Kidney epithelial cell (primary cell): Measurements from ENCODE around the gene SLC35F5. TPM values are rescaled to one million over a fixed set of nuclear protein-coding genes. Genes with fewer than 3 reads are reported as not detected.
"Not testable (repeated sequence)": the region's sequence is repeated elsewhere in the genome, so short reads cannot be mapped to it uniquely, and the experiment has no call there.

Source experiments
- DNase-seq: peaks from one replicate; pipeline ENCODE4 v3.0.0-alpha.2; 2010; ENCODE audit warnings: low read depth
- H3K27me3 ChIP-seq: 2 replicates; pipeline ENCODE4 v1.6.0; 2011; ENCODE audit warnings: low read length; ENCODE audit not compliant: control insufficient read depth, insufficient read depth
- H3K36me3 ChIP-seq: 2 replicates; pipeline ENCODE4 v1.5.1; 2011; ENCODE audit warnings: low read length; ENCODE audit not compliant: control insufficient read depth, insufficient read depth
- H3K4me3 ChIP-seq: 2 replicates; pipeline ENCODE4 v1.5.1; 2011; ENCODE audit warnings: low read depth, mild to moderate bottlenecking, control low read depth, low read length
- CTCF ChIP-seq: IDR thresholded peaks from 2 replicates; pipeline ENCODE4 v1.5.1; 2011; ENCODE audit warnings: mild to moderate bottlenecking, moderate library complexity, low read length, control low read depth, inconsistent platforms; ENCODE audit not compliant: insufficient read depth, poor library complexity, severe bottlenecking
- total RNA-seq: library from RNA; depleted of rRNA; stranded (reverse); fragments of >200 nt; gene quantifications from 2 replicates; pipeline ENCODE4 v1.2.3, GENCODE V29; 2015

The SLC35F5 gene
- total RNA-seq, 1 donor from 2014 or later, result 61.7 TPM

GRCh38 chr2:113698892-113699447 is 57.5 kb downstream of the SLC35F5 start:
- Histone ChIP-seq H3K27me3 (no peaks in the 10 kb centered on the region), H3K36me3 (no peaks in the 10 kb centered on the region), H3K4me3 (no peak overlapping the region)
- no peak for TF ChIP-seq CTCF
- DNase-seq, result no peak

GRCh38 chr2:113698251-113698650 is 58.2 kb downstream of the SLC35F5 start:
- not testable (repeated sequence) for H3K27me3 ChIP-seq, H3K4me3 ChIP-seq, H3K36me3 ChIP-seq, DNase-seq

- no peak for DNase-seq
- TF ChIP-seq CTCF, result no peak
- no peaks in the 10 kb centered on the region for H3K27me3 ChIP-seq
- no peak overlapping the region for H3K4me3 ChIP-seq
- no peaks in the 10 kb centered on the region for H3K36me3 ChIP-seq
Observed at GRCh38 chr2:113697516-113697915, 58.9 kb downstream of the SLC35F5 start.

- no peak for DNase-seq
- Histone ChIP-seq H3K36me3 (no peaks in the 10 kb centered on the region), H3K4me3 (no peak overlapping the region), H3K27me3 (no peaks in the 10 kb centered on the region)
- no peak for TF ChIP-seq CTCF
Observed at GRCh38 chr2:113694438-113694837, 62.0 kb downstream of the SLC35F5 start.

GRCh38 chr2:113692698-113693428 is 63.6 kb downstream of the SLC35F5 start:
- TF ChIP-seq CTCF, result no peak
- no peak overlapping the region for H3K4me3 ChIP-seq
- no peaks in the 10 kb centered on the region for H3K36me3 ChIP-seq
- H3K27me3 ChIP-seq, result no peaks in the 10 kb centered on the region
- DNase-seq, result no peak

- H3K27me3 ChIP-seq, H3K4me3 ChIP-seq, DNase-seq, H3K36me3 ChIP-seq: not testable (repeated sequence)
Observed at GRCh38 chr2:113690871-113691270, 65.6 kb downstream of the SLC35F5 start.

GRCh38 chr2:113686537-113686936 is 69.9 kb downstream of the SLC35F5 start:
- no peak for TF ChIP-seq CTCF
- peak; percentile 10 for DNase-seq

More at GRCh38 chr2:113686537-113686936, 69.9 kb downstream of the SLC35F5 start:
- Histone ChIP-seq H3K27me3 (no peaks in the 10 kb centered on the region), H3K4me3 (no peak overlapping the region), H3K36me3 (no peaks in the 10 kb centered on the region)
